Stimulated activated naive CD4-positive, alpha-beta T cell treated with Interleukin-2 at 50 U/mL for 16 hours (primary cell): ENCODE data around the gene PABPC1L.
A peak's percentile ranks its signal among the peaks of the same experiment; 100 is the strongest.

Source experiments
- DNase-seq: peaks from one replicate; lab custom pipeline; 2025; lab: John Stamatoyannopoulos, UW

The PABPC1L gene

GRCh38 chr20:44942264-44942973, 32.6 kb downstream of the PABPC1L start:
- DNase-seq = no peak

GRCh38 chr20:44943828-44944227, 34.0 kb downstream of the PABPC1L start:
- DNase-seq = no peak

GRCh38 chr20:44945261-44945660, 35.4 kb downstream of the PABPC1L start:
- DNase-seq = no peak

- no peak for DNase-seq
Observed at GRCh38 chr20:44946271-44946852, 36.5 kb downstream of the PABPC1L start.

- DNase-seq = no peak
Observed at GRCh38 chr20:44948107-44948506, 38.2 kb downstream of the PABPC1L start.

- DNase-seq = no peak
Observed at GRCh38 chr20:44948513-44948912, 38.7 kb downstream of the PABPC1L start.

GRCh38 chr20:44950368-44950767, 40.5 kb downstream of the PABPC1L start:
- no peak for DNase-seq

- no peak for DNase-seq
Observed at GRCh38 chr20:44952731-44953130, 42.9 kb downstream of the PABPC1L start.

- DNase-seq = no peak
Observed at GRCh38 chr20:44954211-44954610, 44.4 kb downstream of the PABPC1L start.

- DNase-seq = no peak
Observed at GRCh38 chr20:44955270-44955669, 45.4 kb downstream of the PABPC1L start.

- DNase-seq = no peak
Observed at GRCh38 chr20:44956410-44956809, 46.5 kb downstream of the PABPC1L start.

- DNase-seq = no peak
Observed at GRCh38 chr20:44958276-44958675, 48.4 kb downstream of the PABPC1L start.

- DNase-seq = peak; percentile 13
Observed at GRCh38 chr20:44959082-44959637, 49.3 kb downstream of the PABPC1L start.

GRCh38 chr20:44959638-44960102, 49.8 kb downstream of the PABPC1L start:
- DNase-seq = peak; percentile 83

GRCh38 chr20:44960103-44960852, 50.4 kb downstream of the PABPC1L start, which contains the start of gene TOMM34:
Gene TOMM34 (minus strand): TSS chr20:44960397. CDS start chr20:44960333, 64 bp downstream.
- DNase-seq = peak; percentile 96

GRCh38 chr20:44961011-44961869, 51.4 kb downstream of the PABPC1L start:
- no peak for DNase-seq

- DNase-seq = no peak
Observed at GRCh38 chr20:44961870-44962267, 52.0 kb downstream of the PABPC1L start.

GRCh38 chr20:44962483-44962882, 52.6 kb downstream of the PABPC1L start:
- no peak for DNase-seq

- DNase-seq = no peak
Observed at GRCh38 chr20:44963325-44964215, 53.7 kb downstream of the PABPC1L start.

- DNase-seq = no peak
Observed at GRCh38 chr20:44965651-44966029, 55.8 kb downstream of the PABPC1L start.
